ENCODE measurements around the gene SEPTIN3. TPM values are rescaled to one million over a fixed set of nuclear protein-coding genes. Genes with fewer than 3 reads are reported as not detected.

SEPTIN3 gene
- total and polyA plus RNA-seq, 9 of the 15 experiments (the other 6 are each of a cell fraction or from before 2014, with no cell fraction given): 0.06 TPM; not detected in 8

DNA sequence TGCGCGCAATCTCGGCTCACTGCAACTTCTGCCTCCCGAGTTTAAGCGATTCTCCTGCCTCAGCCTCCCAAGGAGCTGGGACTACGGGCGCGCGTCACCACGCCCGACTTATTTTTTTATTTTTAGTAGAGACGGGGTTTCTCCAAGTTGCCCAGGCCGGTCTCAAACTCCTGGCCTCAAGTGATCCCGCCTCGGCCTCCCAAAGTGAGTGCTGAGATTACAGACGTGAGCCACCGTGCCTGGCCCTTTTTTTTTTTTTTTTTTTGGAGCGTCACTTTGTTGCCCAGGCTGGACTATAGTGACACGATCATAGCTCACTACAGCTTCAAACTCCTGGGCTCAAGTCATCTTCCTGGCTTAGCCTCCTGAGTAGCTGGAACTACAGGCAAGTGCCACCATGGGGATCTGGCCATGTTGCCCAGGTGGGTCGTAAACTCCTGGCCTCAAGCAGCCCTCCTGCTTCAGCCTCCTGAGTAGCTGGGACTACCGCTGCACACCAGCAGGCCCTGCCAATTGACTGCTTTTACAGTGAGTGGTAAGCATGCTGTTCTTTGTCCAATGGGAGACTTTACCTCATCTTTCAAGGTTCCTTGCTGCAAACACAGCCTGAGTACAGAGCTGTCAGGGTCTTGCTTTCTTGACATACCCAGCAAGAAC lies 21.7 kb upstream of the SEPTIN3 start:
- TF ChIP-seq MLLT1 (IDR thresholded peaks at IDR 0.05): 0 out of 4 replicates have a peak, but pooled peaks of 1 of the 2 experiments have one; percentile 1
- TF ChIP-seq, protein P1, sequence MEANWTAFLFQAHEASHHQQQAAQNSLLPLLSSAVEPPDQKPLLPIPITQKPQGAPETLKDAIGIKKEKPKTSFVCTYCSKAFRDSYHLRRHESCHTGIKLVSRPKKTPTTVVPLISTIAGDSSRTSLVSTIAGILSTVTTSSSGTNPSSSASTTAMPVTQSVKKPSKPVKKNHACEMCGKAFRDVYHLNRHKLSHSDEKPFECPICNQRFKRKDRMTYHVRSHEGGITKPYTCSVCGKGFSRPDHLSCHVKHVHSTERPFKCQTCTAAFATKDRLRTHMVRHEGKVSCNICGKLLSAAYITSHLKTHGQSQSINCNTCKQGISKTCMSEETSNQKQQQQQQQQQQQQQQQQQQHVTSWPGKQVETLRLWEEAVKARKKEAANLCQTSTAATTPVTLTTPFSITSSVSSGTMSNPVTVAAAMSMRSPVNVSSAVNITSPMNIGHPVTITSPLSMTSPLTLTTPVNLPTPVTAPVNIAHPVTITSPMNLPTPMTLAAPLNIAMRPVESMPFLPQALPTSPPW (CRISPR knock-in tag; IDR thresholded peaks at IDR 0.05): no peak
- peak in 1 of 4 experiments; percentile 20 for DNase-seq (ENCODE audit: extremely low read depth in 1 of 4, low spot score in 3 of 4)
- WGBS (ENCODE audit: insufficient coverage, low coverage, missing lambda C conversion rate): 30% methylated on average over 14 of the region's 21 CpGs
- ChIA-PET POLR2A (interaction anchor here (0.6 to 1.2 kb wide), 3 partner anchors 13 to 528 kb away, joined by 3 to 4 read pairs (median 3); no protein-coding TSS in a partner anchor), CTCF (ENCODE audit: low intra/inter-chr PET ratio) (no interaction called here)
- Histone ChIP-seq H3K9ac (ENCODE audit: insufficient read depth in 1 of 2, low read depth in 2 of 2, low read length in 2 of 2) (peak overlapping the region; percentile 84 to 99), H3K4me3 (peak overlapping the region; percentile 57), H3K79me2 (ENCODE audit: control insufficient read depth, insufficient read depth, low read length) (peaks cover 28% of the 10 kb centered on the region), H3K9me1 (ENCODE audit: control insufficient read depth, insufficient read depth, low read length) (no peaks in the 10 kb centered on the region), H3K4me2 (ENCODE audit: insufficient read depth, low read length) (peak overlapping the region; percentile 91), H3K27me3 (ENCODE audit: control insufficient read depth in 2 of 2, insufficient read depth in 2 of 2, low read length in 2 of 2) (no peaks in the 10 kb centered on the region), H2AFZ (ENCODE audit: low read depth, low read length) (peak overlapping the region; percentile 95), H3K27ac (ENCODE audit: extremely low read depth, low read depth, low read length) (peak overlapping the region; percentile 96), H3K36me3 (ENCODE audit: control insufficient read depth, insufficient read depth, low read length) (peaks cover 29% of the 10 kb centered on the region), H3K9me3 (replicated peaks; ENCODE audit: control insufficient read depth, insufficient read depth, low read depth, low read length) (no peaks in the 10 kb centered on the region), H4K20me1 (replicated peaks; ENCODE audit: control insufficient read depth, insufficient read depth, low read length) (0 out of 2 replicates have a peak, but pooled peaks cover 3% of the 10 kb centered on the region), H3K4me1 (replicated peaks in 1 of 2; ENCODE audit: control insufficient read depth in 2 of 2, insufficient read depth in 2 of 2, low read length in 2 of 2) (peaks cover 8 to 25% of the 10 kb centered on the region in 2 experiments; a peak in 4 of 5 replicates)
- ATAC-seq: no peak
- in situ Hi-C loops (cut with MboI): no loop called here
- intact Hi-C loops (cut with micrococcal nuclease): no loop called here
- BruUV-seq (replicated peaks): no TSS peak
- no peak for FAIRE-seq
